Activated naive CD8-positive, alpha-beta T cell (primary cell): ENCODE data around the gene DYNAP.

Source experiments
- H3K27ac Mint-ChIP-seq: one replicate; pipeline ENCODE4 v1.8.0; 2021; ENCODE audit warnings: mixed read lengths
- H3K27me3 Mint-ChIP-seq: one replicate; pipeline ENCODE4 v1.8.0; 2021; ENCODE audit warnings: mixed read lengths
- H3K36me3 Mint-ChIP-seq: one replicate; pipeline ENCODE4 v1.8.0; 2021; ENCODE audit warnings: mixed read lengths
- H3K4me1 Mint-ChIP-seq: one replicate; pipeline ENCODE4 v1.8.0; 2021; ENCODE audit warnings: low read depth, mixed read lengths
- H3K4me3 Mint-ChIP-seq: one replicate; pipeline ENCODE4 v1.8.0; 2021; ENCODE audit warnings: mild to moderate bottlenecking, mixed read lengths
- H3K9me3 Mint-ChIP-seq: one replicate; pipeline ENCODE4 v1.8.0; 2021; ENCODE audit warnings: low read depth, mixed read lengths

Gene DYNAP

DNA sequence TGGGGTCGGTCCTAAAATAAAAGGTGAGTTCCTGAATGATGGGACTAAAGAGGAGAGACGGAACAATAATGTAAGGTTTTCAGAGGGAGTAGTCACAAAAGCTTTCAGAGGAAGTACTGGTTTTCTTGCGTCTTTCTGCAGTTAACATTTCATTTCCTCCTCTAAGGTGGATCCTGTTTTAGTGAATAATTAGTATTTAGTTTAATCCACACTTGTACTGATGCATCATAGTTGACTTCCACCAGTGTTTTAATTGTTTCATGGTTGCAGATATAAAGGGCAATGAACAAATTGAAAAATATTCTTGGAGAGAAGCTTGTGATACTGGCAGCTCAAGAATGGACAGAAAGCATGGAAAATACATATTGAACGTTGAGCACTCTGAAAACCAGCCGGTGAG is at the start of gene DYNAP:
Gene DYNAP (plus strand): TSS at position 301 of the 400 bp plus-strand sequence. CDS start 38 bp downstream, at position 339.
- Mint-ChIP-seq H3K4me1 (no peaks in the 10 kb centered on the region), H3K36me3 (no peaks in the 10 kb centered on the region)

GRCh38 chr18:54551590-54551989 is 39.5 kb upstream of the DYNAP start:
- Mint-ChIP-seq H3K9me3 (no peaks in the 10 kb centered on the region), H3K36me3 (no peaks in the 10 kb centered on the region), H3K27me3 (peaks cover 2% of the 10 kb centered on the region), H3K4me1 (no peaks in the 10 kb centered on the region), H3K27ac (no peak overlapping the region), H3K4me3 (no peak overlapping the region)

More for the DNA sequence above, at the start of gene DYNAP:
- Mint-ChIP-seq H3K27me3 (peaks cover 5% of the 10 kb centered on the region), H3K4me3 (no peak within 1 kb of the TSS), H3K9me3 (no peaks in the 10 kb centered on the region), H3K27ac (no peak within 1 kb of the TSS)

- no peak overlapping the region for H3K4me3 Mint-ChIP-seq
- H3K27ac Mint-ChIP-seq, result no peak overlapping the region
- H3K4me1 Mint-ChIP-seq, result no peaks in the 10 kb centered on the region
- no peaks in the 10 kb centered on the region for H3K27me3 Mint-ChIP-seq
- H3K36me3 Mint-ChIP-seq, result no peaks in the 10 kb centered on the region
- no peaks in the 10 kb centered on the region for H3K9me3 Mint-ChIP-seq
These were observed 35.8 kb upstream of the DYNAP start for GRCh38 chr18:54555286-54555685.

GRCh38 chr18:54555996-54556395 is 35.0 kb upstream of the DYNAP start:
- Mint-ChIP-seq H3K27me3 (no peaks in the 10 kb centered on the region), H3K27ac (no peak overlapping the region), H3K36me3 (no peaks in the 10 kb centered on the region), H3K4me3 (no peak overlapping the region), H3K9me3 (no peaks in the 10 kb centered on the region), H3K4me1 (no peaks in the 10 kb centered on the region)

GRCh38 chr18:54557958-54558357 is 33.1 kb upstream of the DYNAP start:
- Mint-ChIP-seq H3K9me3 (no peaks in the 10 kb centered on the region), H3K27ac (no peak overlapping the region), H3K27me3 (no peaks in the 10 kb centered on the region), H3K4me3 (no peak overlapping the region), H3K4me1 (no peaks in the 10 kb centered on the region), H3K36me3 (no peaks in the 10 kb centered on the region)

DNA sequence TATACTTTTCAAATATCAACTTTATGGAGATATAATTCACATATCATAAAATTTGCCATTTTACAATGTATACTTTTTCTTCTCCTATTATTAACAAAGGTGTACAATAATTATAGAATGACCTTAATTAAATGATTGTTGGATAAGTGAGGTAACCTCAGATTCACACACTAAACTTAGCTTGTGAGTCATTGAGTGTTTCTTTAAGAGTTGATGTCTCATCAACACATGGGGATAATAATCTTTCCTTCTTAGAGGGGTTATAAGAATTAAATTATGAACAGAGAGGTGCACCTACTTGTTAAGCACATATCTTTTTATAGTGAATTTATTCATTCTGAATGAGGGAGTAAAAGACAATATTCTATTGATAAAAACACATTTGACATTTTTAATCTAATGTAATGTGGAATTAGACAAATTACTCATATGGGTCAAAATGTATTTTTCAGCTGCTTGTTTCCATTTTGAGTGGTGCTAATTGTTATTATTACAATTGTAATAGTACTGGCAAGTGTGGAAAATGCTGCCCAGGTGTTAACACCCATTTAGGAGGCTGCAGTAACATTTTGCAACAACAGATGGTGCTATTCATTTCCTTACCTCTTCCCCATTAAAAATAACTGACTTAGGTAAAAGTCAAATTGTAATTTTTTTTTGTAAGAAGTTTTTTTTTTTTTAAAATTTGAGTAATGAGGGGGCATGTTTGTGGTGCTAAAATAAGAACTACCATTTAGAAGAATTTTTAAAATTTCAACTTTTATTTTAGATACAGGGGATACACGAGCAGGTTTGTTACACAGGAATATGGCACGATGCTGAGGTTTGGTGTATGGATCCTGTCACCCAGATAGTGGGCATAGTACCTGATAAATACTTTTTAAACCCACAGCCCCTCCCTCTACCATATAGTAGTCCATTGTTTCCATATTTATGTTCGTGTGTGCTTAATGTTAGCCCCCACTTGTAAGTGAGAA is 32.1 kb upstream of the DYNAP start:
- H3K27ac Mint-ChIP-seq, result no peak overlapping the region
- no peaks in the 10 kb centered on the region for H3K9me3 Mint-ChIP-seq
- H3K36me3 Mint-ChIP-seq, result no peaks in the 10 kb centered on the region
- no peaks in the 10 kb centered on the region for H3K4me1 Mint-ChIP-seq
- no peak overlapping the region for H3K4me3 Mint-ChIP-seq
- no peaks in the 10 kb centered on the region for H3K27me3 Mint-ChIP-seq

DNA sequence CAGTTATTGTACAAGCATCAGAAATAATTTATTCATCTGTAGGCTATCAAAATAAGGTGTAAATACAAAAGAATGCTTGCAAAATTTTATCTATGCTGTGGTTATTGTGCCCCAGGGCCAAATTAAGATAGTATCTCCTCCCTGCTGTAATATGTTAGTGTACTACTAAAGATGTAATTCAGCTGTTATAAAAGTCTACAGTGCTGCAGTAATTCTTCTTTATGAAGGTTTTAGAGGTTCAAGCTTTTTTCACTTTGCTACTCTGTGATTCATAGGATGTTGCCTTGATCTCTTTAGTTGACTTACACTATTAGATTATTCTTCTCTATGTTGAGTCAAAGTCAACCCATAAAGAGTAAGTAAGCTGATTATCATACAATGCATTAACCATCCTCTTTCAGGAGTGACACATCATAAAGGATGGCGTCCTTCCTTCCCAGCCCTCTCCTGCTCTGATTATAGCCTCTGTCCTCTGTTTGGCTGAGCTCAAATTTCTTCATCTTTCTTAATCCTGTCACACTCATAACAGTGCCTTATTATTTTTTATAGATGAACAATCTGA is 29.3 kb upstream of the DYNAP start:
- Mint-ChIP-seq H3K27me3 (peaks cover 1% of the 10 kb centered on the region), H3K27ac (no peak overlapping the region), H3K4me1 (no peaks in the 10 kb centered on the region), H3K4me3 (no peak overlapping the region), H3K36me3 (no peaks in the 10 kb centered on the region), H3K9me3 (no peaks in the 10 kb centered on the region)

GRCh38 chr18:54580202-54580729 is 10.8 kb upstream of the DYNAP start:
- H3K27ac Mint-ChIP-seq, result no peak overlapping the region
- no peaks in the 10 kb centered on the region for H3K9me3 Mint-ChIP-seq
- H3K27me3 Mint-ChIP-seq, result peaks cover 5% of the 10 kb centered on the region
- H3K36me3 Mint-ChIP-seq, result no peaks in the 10 kb centered on the region
- H3K4me1 Mint-ChIP-seq, result no peaks in the 10 kb centered on the region
- H3K4me3 Mint-ChIP-seq, result no peak overlapping the region

GRCh38 chr18:54584065-54584464 is 7.0 kb upstream of the DYNAP start:
- Mint-ChIP-seq H3K9me3 (no peaks in the 10 kb centered on the region), H3K27me3 (peaks cover 6% of the 10 kb centered on the region), H3K27ac (no peak overlapping the region), H3K4me1 (no peaks in the 10 kb centered on the region), H3K4me3 (no peak overlapping the region), H3K36me3 (no peaks in the 10 kb centered on the region)

- Mint-ChIP-seq H3K27ac (no peak overlapping the region), H3K4me3 (no peak overlapping the region), H3K9me3 (no peaks in the 10 kb centered on the region), H3K4me1 (no peaks in the 10 kb centered on the region), H3K27me3 (peaks cover 8% of the 10 kb centered on the region), H3K36me3 (no peaks in the 10 kb centered on the region)
These were observed 5.3 kb upstream of the DYNAP start for GRCh38 chr18:54585743-54586142.

GRCh38 chr18:54604211-54604610 is 13.2 kb downstream of the DYNAP start:
- no peak overlapping the region for H3K27ac Mint-ChIP-seq
- H3K4me1 Mint-ChIP-seq, result peaks cover 3% of the 10 kb centered on the region
- H3K4me3 Mint-ChIP-seq, result no peak overlapping the region

GRCh38 chr18:54606835-54607212 is 15.8 kb downstream of the DYNAP start:
- no peaks in the 10 kb centered on the region for H3K36me3 Mint-ChIP-seq
- H3K9me3 Mint-ChIP-seq, result no peaks in the 10 kb centered on the region
- H3K4me1 Mint-ChIP-seq, result peaks cover 3% of the 10 kb centered on the region
- no peak overlapping the region for H3K27ac Mint-ChIP-seq
- H3K4me3 Mint-ChIP-seq, result no peak overlapping the region
- no peaks in the 10 kb centered on the region for H3K27me3 Mint-ChIP-seq

More at GRCh38 chr18:54604211-54604610, 13.2 kb downstream of the DYNAP start:
- Mint-ChIP-seq H3K36me3 (no peaks in the 10 kb centered on the region), H3K27me3 (no peaks in the 10 kb centered on the region), H3K9me3 (no peaks in the 10 kb centered on the region)

DNA sequence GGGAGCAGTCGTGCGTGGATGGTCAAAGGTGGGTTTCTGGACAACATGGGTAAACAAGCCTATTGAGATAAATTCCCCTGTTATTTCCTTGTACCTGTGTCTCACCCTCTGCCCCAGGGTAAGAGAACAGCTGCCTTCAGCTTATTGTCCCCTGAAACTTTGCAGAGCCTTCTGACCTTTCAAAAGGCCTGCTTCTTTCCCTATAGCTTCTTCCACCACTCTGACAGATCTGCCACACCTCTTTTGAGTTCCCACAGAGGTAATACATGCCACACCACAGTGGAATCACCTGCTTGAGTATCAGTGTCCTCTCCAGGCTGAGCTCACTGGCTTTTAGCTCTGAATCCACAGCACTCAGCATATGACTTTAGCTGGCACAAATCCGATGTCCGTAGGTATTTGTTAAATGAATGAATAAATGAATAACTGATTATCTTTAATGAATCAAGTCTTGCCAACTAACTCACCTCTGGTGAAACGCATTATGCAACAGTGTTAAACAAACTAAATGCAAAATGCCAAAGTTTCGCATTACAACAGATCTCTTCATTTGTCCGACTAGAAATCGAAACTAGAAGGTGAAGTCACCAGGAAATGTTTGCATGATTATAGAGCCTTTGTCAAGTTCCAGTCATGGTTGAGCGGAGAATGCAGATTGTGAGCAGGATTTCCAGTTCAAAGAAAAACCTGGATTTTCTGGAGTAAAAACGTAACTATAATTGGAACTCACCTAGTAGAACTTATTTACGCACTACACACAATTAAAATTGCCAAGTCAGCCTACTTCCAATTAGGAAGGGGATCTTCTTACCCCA is 16.4 kb downstream of the DYNAP start:
- Mint-ChIP-seq H3K9me3 (peaks cover under 1% of the 10 kb centered on the region), H3K27ac (no peak overlapping the region), H3K27me3 (no peaks in the 10 kb centered on the region), H3K4me1 (peaks cover 3% of the 10 kb centered on the region), H3K4me3 (peak overlapping the region; percentile 24), H3K36me3 (no peaks in the 10 kb centered on the region)

- Mint-ChIP-seq H3K9me3 (peaks cover 3% of the 10 kb centered on the region), H3K27ac (no peak overlapping the region), H3K4me3 (no peak overlapping the region), H3K36me3 (no peaks in the 10 kb centered on the region), H3K27me3 (no peaks in the 10 kb centered on the region), H3K4me1 (peaks cover 3% of the 10 kb centered on the region)
These were observed 17.1 kb downstream of the DYNAP start for GRCh38 chr18:54608028-54608642.
